KMS-11 (cell line): Measurements from ENCODE around the gene BEX2.
A peak's percentile ranks its signal among the peaks of the same experiment; 100 is the strongest.

Experiments used
- H2AFZ ChIP-seq: fragments of 200-600 bp; sonication (generic); 2 replicates; pipeline ENCODE4 v1.6.1; 2016; ENCODE audit warnings: antibody characterized with exemption, mixed run types, low read depth
- H3K27ac ChIP-seq: fragments of 200-600 bp; sonication (generic); 2 replicates; pipeline ENCODE4 v1.6.1; 2016; ENCODE audit warnings: mild to moderate bottlenecking, mixed run types
- H3K27me3 ChIP-seq: fragments of 200-600 bp; sonication (generic); 2 replicates; pipeline ENCODE4 v1.6.1; 2017; ENCODE audit warnings: mild to moderate bottlenecking, low read depth, mixed run types, moderate library complexity; ENCODE audit not compliant: insufficient read depth
- H3K36me3 ChIP-seq: fragments of 200-600 bp; sonication (generic); 2 replicates; pipeline ENCODE4 v1.6.1; 2017; ENCODE audit warnings: mild to moderate bottlenecking, mixed run types; ENCODE audit not compliant: insufficient read depth
- H3K4me1 ChIP-seq: fragments of 200-600 bp; sonication (generic); 2 replicates; pipeline ENCODE4 v1.6.1; 2016; ENCODE audit warnings: mild to moderate bottlenecking, low read depth, mixed run types; ENCODE audit not compliant: poor library complexity, severe bottlenecking
- H3K4me2 ChIP-seq: fragments of 200-600 bp; sonication (generic); 2 replicates; pipeline ENCODE4 v1.7.0; 2016; ENCODE audit warnings: mild to moderate bottlenecking, mixed run types
- H3K4me3 ChIP-seq: fragments of 200-600 bp; sonication (generic); IDR thresholded peaks from 2 replicates; pipeline ENCODE4 v1.6.1; 2017; ENCODE audit warnings: low read depth, low read length, mixed read lengths; ENCODE audit not compliant: insufficient read depth
- H3K79me2 ChIP-seq: fragments of 200-600 bp; sonication (generic); 2 replicates; pipeline ENCODE4 v1.6.1; 2016; ENCODE audit warnings: low read depth, mixed run types; ENCODE audit not compliant: insufficient read depth
- H3K9ac ChIP-seq: fragments of 200-600 bp; sonication (generic); 2 replicates; pipeline ENCODE4 v1.6.1; 2016; ENCODE audit warnings: mild to moderate bottlenecking, mixed run types
- H4K20me1 ChIP-seq: fragments of 200-600 bp; sonication (generic); 2 replicates; pipeline ENCODE4 v1.6.1; 2016; ENCODE audit warnings: mild to moderate bottlenecking, mixed run types; ENCODE audit not compliant: insufficient read depth
- TF ChIP-seq, protein P1 (sequence below): fragments of 200-600 bp; sonication (generic); conservative IDR thresholded peaks from 2 replicates; pipeline ENCODE4 v1.6.1; 2017; ENCODE audit warnings: low read depth, mild to moderate bottlenecking, antibody characterized with exemption, low read length, moderate library complexity, mixed read lengths

BEX2 gene

DNA sequence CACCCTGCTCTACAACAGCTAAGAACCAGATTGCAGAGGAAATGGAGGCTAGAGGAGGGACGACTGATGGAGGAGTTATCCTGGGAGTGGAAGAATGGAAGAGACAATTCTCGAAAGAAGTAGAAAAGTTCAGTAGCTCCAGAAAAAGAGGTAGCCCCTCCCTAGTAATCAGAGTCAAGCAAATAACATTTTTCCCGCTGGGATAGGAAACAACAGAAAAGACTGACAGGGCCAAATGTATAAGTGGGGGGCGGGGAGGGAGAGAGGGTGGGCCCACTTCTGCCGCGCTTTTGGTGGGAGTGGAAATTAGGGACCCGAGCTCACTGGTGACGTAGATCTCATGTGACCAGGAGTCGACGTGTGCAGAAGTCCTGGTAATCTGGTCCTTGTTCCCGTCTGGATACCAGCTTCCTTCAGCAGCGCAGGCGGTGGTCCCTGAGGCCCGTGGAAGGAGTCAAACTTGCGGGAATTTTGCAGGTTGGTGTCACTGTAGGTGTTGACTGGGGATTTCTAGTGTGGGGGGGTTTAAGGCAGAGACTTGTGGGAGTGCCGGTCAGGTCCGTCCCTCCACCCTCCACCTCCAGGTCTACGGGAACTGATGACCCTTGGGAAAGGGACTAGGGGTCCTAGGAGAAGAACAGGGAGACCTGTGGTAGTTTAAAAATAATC is 45.5 kb upstream of the BEX2 start, which contains the start of gene TCEAL9:
TCEAL9 (plus strand) TSS at position 377 of the 669 bp plus-strand sequence. CDS start 1,179 bp downstream, outside the sequence.
- H3K27me3 ChIP-seq = no peaks in the 10 kb centered on the region
- H3K79me2 ChIP-seq = no peaks in the 10 kb centered on the region
- H3K27ac ChIP-seq = no peak within 1 kb of the TSS
- no peak within 1 kb of the TSS for H2AFZ ChIP-seq
- H3K4me1 ChIP-seq = no peaks in the 10 kb centered on the region
- no peaks in the 10 kb centered on the region for H3K36me3 ChIP-seq
- no peaks in the 10 kb centered on the region for H4K20me1 ChIP-seq
- no peak within 1 kb of the TSS for H3K9ac ChIP-seq
- TF ChIP-seq, protein P1, sequence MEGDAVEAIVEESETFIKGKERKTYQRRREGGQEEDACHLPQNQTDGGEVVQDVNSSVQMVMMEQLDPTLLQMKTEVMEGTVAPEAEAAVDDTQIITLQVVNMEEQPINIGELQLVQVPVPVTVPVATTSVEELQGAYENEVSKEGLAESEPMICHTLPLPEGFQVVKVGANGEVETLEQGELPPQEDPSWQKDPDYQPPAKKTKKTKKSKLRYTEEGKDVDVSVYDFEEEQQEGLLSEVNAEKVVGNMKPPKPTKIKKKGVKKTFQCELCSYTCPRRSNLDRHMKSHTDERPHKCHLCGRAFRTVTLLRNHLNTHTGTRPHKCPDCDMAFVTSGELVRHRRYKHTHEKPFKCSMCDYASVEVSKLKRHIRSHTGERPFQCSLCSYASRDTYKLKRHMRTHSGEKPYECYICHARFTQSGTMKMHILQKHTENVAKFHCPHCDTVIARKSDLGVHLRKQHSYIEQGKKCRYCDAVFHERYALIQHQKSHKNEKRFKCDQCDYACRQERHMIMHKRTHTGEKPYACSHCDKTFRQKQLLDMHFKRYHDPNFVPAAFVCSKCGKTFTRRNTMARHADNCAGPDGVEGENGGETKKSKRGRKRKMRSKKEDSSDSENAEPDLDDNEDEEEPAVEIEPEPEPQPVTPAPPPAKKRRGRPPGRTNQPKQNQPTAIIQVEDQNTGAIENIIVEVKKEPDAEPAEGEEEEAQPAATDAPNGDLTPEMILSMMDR = no peak
- no peak within 1 kb of the TSS for H3K4me2 ChIP-seq
- no peak within 1 kb of the TSS for H3K4me3 ChIP-seq

DNA sequence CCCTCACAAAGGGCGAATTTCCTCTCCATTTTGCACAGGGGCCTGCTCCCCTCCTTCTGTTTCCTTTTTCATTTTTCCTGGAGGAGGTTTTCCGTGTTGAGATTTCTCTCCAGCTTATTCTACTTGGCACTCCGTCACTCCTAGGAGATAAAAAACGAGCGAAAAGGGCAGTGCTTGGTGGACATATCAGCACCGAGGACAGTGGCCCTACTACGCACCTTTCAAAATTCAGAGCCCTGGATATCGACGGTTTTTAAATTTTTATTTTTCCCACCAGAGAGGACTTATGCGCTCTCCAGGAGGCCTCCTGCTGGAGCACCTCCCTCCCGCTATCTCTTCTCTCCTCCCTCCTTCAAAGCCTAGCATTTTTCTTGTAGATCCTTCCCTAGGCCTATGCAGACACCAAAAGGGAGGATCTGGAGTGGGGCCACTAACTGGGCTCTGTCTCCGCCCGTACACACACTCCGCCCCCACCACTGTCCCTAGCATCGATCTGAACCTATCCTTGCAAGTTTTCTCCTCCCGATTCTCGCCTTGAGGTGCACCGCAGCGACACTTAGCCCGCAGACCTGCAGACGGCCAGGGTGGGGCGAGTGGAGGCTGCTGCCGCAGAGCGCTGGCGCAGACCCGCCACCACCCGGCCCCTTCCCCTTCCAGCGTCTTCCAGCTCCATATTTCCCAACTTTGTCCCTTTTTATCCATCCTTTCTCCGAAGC is 37.0 kb upstream of the BEX2 start:
- TF ChIP-seq, protein P1 = no peak
- Histone ChIP-seq H3K36me3 (no peaks in the 10 kb centered on the region), H2AFZ (no peak overlapping the region), H3K4me2 (no peak overlapping the region), H3K4me3 (no peak overlapping the region), H3K4me1 (peaks cover 7% of the 10 kb centered on the region), H4K20me1 (no peaks in the 10 kb centered on the region), H3K27ac (no peak overlapping the region), H3K9ac (no peak overlapping the region), H3K27me3 (no peaks in the 10 kb centered on the region), H3K79me2 (no peaks in the 10 kb centered on the region)

DNA sequence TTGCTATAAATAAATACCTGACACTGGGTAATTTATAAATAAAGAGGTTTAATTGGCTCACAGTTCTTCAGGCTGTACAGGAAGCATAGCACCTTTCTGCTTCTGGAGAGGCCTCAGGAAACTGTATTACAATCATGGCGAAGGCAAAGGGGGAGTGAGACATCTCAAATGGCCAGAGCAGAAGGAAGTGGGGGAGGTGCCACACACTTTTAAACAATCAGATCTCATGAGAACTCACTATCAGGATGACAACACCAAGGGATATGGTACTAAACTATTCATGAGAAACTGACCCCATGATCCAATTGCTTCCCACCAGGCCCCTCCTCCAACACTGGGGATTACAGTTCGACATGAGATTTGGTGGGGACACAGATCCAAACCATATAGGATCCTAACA is 33.8 kb upstream of the BEX2 start:
- no peaks in the 10 kb centered on the region for H3K27me3 ChIP-seq
- H3K4me3 ChIP-seq = no peak overlapping the region
- no peaks in the 10 kb centered on the region for H4K20me1 ChIP-seq
- no peaks in the 10 kb centered on the region for H3K79me2 ChIP-seq
- peaks cover 7% of the 10 kb centered on the region for H3K4me1 ChIP-seq
- TF ChIP-seq, protein P1 = no peak
- H2AFZ ChIP-seq = no peak overlapping the region
- no peak overlapping the region for H3K9ac ChIP-seq
- no peaks in the 10 kb centered on the region for H3K36me3 ChIP-seq
- no peak overlapping the region for H3K4me2 ChIP-seq
- no peak overlapping the region for H3K27ac ChIP-seq

DNA sequence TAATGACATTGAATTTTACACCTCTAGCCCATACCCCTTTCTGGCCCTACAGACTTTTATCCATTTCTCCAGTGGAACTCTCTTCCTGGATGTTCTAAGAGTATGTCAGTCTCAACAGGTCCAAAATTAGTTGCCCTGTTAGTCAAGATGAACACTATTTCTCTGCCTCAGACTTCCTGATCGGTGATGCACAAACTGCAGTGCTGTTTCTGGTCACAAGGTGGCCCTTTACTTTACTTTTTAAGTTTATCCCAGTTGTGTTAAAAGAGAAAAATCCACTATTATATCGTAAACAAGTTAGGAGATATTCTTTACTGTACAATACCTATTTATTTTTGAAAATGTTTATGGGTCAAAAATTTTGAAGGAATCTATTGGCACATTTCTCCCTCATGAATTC is 32.3 kb upstream of the BEX2 start:
- Histone ChIP-seq H4K20me1 (no peaks in the 10 kb centered on the region), H3K4me2 (no peak overlapping the region), H3K27ac (no peak overlapping the region), H3K9ac (no peak overlapping the region), H3K36me3 (no peaks in the 10 kb centered on the region), H3K79me2 (no peaks in the 10 kb centered on the region), H3K27me3 (no peaks in the 10 kb centered on the region), H3K4me3 (no peak overlapping the region), H3K4me1 (peaks cover 7% of the 10 kb centered on the region), H2AFZ (peak overlapping the region; percentile 77)
- TF ChIP-seq, protein P1 = peak; percentile 76
